ENCODE measurements around the gene TRABD2A.

- TF ChIP-seq CTCF (conservative IDR thresholded peaks at IDR 0.05; ENCODE audit: low read length) (no peak), EZH2phosphoT487 (IDR thresholded peaks at IDR 0.05; ENCODE audit: borderline replicate concordance) (no peak)
Measured at GRCh38 chr2:84793641-84794040, 87.2 kb downstream of the TRABD2A start.

All from Loucy (cell line).